Bone marrow (tissue), 2 donors: ENCODE results near the gene JAZF1.
A peak's percentile ranks its signal among the peaks of the same experiment; 100 is the strongest.

Experiments used
- DNase-seq, 2 donors: peaks; one replicate each; lab custom pipeline; 2025; lab: John Stamatoyannopoulos, UW

JAZF1 gene

DNA sequence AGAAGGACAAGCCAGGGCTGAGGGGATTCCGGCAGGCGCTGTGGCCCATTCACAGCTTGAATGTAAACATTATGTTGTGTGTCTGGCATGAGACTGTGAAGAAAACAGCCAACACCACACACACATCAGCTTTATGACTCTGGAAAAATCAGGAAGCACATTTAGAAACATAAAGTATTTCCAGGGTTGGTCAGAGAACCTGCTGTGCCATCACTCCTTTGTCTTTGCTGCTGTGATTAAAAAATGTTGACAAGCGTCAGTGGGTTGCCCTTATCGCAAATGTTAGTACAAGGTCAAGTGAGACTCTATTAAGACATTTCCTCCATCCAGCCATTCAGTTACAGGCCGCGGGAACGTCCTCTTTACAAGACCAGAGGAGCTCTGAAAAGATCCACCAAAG lies 345.2 kb downstream of the JAZF1 start:
- no peak for DNase-seq

DNA sequence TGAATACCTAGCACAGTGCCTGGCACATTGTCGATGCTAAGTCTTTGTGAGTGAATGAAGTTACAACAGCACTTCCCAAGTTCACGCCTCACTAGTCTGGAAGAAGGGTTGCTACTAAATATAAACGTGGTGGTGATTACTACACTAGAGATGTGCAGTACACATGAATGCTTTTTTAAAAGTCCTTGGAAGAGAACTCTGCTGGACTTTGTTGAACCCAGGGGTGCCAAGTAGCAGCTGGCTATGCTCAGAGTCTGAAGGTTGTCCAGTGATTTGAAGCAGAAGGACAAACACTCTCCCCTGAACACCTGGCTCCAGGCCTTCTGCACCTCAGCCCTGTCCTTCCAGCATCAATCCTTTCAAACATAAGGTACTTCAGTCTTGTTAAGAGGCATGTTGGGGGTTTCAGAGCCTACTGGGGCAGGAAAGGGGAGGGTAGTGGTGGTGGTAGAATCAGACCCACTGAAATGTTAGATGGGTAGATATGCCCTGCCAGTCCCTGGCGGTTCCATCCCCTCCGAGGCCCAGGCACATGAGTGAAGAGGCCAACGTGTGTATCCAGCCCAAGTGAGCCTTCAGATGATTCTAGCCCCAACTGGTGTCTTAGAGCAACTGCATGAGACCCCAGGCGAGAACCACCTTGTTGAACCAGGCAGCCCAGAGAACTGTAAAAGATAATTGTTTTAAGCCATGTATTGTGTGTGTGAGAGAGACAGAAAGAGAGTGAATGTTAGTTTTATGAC lies 346.2 kb downstream of the JAZF1 start:
- no peak for DNase-seq

DNA sequence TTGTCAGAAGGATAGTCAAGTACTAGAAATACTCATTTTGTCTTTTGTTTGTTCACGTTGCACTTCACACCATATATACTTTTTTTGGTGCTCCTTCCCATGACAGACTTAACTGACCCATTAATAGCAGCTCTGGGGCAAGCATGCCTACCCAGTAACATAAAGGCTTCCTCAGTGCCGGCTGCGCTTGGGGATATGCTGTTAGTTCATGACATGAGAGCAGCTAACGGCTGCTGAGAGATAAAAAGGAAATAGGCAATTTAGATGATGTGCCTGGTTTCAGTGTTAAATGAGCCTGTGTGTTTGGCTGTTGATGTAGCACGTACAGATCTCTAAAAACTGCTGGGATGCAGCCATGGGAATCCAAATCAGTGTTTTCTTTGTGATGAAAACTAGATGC lies 354.2 kb downstream of the JAZF1 start:
- DNase-seq = no peak

DNA sequence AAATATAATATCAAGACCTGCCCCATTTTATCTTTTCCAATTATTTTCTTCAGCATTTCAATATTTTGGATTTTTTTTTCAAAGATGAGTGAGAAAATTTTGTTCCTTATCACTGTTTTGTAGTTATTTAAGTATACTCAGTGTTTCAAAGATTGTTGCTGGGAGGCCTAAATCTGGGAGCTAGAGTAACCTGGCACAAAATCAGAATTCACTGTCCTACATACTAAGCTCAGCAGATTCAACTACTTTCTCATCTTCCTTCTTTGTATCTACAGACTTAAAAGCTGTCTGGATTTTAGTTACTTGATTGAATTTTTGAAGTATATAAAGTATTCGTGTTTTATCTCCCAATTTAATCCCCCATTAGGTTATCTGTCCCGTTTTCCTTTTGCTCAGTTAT lies 354.7 kb downstream of the JAZF1 start:
- no peak for DNase-seq

DNA sequence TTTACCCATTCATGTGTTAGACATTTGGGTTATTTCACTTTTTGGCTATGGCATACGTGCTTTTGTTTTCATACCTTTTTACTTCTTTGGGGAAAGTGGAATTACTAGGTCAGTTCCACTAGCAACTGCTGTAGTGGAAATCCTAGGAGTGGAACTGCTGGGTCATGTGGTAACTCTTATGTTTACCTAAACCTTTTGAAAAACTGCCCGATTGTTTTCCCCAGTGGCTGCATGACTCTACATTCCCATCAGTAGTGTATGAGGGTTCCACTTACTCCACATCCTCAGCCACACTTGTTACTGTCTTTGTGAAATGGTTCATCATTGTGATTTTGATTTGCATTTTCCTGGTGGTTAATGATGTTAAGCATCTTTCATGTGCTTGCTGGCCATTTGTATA lies 358.4 kb downstream of the JAZF1 start:
- no peak for DNase-seq

DNA sequence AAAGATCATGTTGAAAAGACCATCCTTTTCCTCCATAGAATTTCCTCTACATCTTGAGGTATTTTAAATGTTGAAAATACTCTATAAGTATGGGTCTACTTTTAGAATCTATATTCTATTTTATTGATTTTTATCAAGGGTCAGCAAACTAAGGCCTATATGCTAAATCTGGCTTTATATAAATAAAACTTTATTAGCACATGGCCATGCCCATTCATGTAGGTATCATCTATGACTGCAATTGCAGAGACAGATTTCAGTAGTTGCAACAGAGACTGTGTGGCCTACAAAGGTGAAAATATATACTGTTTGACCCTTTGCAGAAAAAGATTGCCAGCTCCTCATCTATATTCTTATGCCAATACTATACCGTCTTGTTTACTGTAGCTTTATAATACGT lies 367.9 kb downstream of the JAZF1 start:
- DNase-seq = no peak

DNA sequence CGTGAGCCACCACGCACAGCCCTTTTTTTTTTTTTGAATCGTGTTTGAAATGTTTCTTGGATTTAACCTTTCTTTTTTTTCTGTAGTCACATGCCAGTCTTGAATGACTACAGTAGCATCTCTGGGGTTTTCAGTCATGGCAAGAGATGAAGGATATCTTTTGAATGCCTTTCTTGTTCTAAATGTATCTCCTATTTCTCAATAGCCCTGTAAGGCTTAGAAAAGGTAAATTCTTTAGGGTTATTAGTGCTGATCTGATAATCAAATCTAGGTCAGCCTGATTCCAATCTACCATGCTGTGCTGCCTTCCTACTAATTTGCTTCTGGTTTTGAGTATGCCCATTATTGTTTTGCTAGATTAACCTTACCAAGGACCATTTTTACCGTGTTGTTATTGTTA lies 370.4 kb downstream of the JAZF1 start:
- no peak for DNase-seq

DNA sequence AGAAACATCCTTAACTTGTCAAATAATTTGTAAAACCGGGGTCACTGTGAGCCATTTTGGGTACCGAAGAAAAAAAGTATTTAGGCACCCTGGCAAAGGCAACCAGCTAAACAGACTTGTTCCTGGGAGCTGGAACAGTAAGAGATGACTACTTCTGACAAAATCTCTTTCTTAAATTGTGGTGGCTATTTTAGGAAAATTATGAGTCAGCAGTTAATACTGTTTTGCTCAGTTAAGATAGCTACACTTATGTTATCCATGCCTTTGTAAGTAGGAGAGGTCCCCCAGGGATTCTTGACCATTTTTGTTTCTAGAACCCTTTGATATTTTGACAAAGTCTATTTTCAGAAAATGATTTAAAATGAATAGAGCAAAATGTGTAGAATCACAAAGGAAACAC lies 372.0 kb downstream of the JAZF1 start:
- DNase-seq = no peak

DNA sequence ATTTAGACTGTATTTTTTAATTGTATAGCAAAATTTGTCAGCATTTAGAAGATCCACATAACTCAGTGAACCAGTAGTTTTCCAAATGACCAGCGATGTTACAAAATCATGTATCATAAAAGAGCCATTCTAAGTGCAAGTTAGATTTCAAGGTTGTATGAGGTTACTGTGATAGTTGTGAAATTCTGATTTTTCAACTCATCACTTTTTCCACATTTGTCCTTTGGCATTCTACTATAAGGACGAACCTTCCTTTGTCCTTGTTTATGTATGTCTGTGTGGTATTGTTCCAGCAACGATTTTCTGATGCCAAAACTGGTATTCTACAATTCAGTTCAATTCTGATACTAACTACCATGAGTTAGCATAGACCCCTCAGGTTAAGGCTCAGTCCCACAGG lies 376.5 kb downstream of the JAZF1 start:
- DNase-seq = no peak

DNA sequence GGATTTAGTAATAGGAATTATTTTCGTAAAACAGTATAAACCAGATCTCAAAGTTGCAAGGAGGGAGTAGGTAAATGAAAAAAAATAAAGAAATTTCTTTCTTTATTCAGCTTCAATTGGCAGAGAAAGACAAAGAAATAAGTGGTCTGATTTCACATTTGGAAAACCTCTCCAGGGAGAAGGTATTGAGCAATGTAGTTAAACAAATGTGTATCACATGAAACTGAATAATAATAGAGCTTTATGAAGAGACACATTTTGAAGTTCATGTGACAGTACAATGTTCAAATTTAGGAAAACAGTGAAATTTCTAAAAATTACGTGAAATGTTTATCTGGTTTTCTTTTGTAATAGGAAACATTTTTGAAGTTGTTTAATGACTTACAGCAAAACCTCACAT lies 377.6 kb downstream of the JAZF1 start:
- DNase-seq = no peak

DNA sequence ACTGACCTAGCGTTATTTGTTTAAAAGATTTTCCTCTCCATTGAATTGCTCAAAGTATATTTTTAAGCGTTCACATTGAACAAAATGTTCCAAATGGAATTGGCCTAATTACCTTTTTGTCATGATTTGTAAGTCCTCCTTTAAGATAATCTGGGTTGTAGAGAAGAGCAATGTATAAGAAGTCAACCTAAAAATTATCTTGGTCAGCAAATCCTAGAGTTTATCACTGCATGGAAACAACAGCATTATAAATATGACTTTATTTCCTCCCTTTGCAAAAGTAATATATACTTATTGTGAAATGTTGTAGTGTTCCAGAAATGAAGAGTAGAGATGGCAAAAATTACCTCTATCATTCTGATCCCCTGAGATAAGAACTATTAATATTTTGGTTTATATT lies 381.4 kb downstream of the JAZF1 start:
- no peak for DNase-seq

DNA sequence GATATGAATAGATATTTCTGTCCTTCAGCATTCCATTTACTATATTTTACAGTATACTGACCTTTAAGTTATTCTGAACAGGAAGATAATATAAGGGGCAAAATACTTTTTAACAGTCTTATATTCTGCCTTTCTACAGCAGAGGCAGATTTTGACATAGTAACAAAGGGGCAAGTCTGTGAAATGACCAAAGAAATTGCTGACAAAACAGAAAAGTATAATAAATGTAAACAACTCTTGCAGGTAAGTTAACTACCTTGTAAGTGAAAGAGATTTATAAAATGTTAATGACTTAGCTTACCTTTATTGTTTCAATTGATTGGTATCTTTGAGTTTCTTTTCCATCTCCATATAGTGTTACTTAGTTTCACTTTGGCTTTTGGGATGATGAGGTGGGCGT lies 384.6 kb downstream of the JAZF1 start:
- no peak for DNase-seq

DNA sequence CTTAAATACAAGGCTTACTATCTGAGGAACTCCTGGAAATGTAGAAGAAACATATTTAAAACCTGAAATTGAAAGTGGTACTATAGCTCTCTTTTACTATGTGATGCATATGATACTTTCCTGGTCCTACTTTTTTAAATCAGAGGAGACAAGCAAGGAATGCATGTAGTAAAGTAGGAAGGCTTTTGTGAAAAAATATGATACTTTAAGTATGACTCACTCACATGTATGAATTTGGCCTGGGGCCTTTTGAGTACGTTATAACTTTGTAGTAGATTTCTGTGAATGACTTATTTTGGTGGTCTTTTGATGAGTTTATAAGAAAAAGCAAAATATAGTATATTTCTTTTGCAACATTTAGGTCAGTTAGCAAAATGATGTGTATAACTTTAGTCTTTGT lies 386.8 kb downstream of the JAZF1 start:
- DNase-seq = no peak

DNA sequence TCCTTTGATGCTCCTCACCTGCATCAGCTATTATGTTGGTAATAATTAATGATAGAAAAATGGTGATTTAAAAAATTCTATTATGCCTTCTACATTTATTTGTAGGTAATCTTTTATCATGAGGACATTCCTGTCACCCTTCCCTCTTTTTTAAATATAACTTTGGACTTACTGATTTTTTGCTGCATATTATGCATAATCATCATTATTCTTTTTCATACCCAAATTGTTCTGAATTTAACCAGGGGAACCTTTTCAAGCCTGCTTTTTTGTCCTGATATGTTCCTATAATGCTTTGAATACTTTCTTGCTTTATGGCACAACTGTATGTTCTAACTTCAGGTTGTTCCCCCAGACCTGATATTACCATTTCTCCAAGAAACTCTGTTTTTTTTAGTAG lies 392.2 kb downstream of the JAZF1 start:
- no peak for DNase-seq

DNA sequence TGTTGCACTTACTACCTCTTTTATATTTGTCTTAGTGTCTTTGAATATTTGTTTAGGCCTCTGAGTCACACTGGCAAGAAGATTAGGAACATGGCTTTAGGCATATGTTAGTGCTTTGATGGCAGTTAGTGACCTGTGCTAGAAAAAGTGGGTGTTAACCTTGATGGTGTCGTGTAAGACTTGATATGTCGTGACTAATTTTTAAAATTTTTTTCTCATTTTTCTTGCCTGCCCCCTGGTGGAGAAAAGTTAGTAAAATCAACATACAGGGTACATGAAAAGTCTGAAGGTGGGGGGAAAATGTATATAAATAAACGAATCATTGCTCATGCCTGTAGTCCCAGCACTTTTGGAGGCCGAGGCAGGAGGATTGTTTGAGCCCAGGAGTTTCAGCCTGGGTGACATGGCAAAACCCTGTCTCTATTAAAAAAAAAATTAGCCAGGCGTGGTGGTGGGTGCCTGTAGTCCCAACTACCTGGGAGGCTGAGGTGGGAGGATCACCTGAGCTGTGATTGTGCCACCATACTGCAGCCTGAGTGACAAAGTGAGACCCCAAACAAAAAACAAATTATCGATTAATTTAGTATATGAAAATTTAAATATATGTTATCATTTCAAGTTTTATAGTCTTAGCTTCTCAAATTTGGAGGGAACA lies 396.1 kb downstream of the JAZF1 start:
- peak in 1 of 2 donors; percentile 27 for DNase-seq

DNA sequence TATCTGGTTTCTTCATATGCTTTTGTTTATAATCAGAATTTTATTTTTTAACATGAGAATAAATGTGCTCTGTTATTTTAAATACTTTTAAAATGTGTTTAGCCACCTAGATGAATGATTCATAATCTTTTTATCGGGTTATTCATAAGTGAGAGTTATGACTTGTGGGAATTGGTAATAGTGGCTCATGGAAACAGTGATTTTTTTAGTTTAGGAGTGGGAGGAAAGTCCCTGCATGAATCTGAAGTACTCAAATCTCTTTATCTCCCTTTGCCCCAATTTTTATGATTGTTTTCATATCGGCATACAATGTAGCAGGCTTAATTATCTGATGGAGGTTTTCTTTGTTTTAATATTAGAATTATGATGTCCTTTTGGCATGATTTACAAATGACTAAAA lies 397.7 kb downstream of the JAZF1 start:
- DNase-seq = no peak

DNA sequence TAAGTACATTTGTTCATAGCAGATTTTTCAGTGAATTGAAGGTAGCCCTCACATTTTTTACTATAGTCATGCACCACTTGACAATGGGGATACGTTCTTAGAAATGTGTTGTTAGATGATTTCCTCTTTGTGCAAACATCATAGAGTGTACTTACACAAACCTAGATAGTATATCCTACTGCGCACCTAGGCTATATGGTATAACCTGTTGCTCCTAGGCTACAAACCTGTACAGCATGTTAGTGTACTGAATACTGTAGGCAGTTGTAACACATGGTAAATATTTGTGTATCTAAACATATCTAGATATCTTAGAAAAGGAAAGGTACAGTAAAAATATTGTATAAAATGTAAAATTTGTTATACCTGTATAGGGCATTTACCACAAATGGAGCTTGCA lies 399.4 kb downstream of the JAZF1 start:
- no peak for DNase-seq
